ENCODE results near the gene AHCYL2. TPM values are rescaled to one million over a fixed set of nuclear protein-coding genes. Genes with fewer than 3 reads are reported as not detected.

The AHCYL2 gene
- total and polyA plus RNA-seq, 2 of the 8 experiments (the other 6 are each of a cell fraction or from before 2014, with no cell fraction given) = 20.7 to 25.4 TPM

DNA sequence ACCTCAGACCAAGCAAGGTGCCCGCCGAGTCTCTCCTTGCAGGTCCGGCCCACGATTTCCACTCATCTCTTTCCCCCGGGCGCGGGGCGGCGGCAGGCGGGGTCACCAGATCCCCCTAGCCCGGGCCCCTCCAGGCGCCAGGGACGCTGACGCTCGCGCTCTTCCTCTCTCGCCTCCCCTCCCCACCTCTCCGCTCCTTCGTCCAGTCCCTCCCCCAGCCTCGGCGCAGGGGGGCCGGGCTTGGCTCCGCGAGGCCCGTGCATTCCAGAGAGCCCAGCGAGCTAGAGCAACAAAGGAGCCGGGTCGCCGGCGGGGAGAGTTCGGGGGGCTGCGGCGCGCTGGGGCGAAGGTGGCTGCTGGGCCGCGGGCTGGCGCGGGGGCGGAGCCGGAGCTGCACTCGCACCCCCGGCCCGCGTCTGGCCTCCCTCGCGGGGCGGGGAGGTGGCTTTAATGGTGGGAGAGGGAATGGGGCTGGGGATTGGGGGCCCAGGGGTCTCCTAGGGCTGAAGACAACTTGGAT lies 36.4 kb upstream of the AHCYL2 start, which contains the start of gene SMO (continued):
- TF ChIP-seq, protein P1, sequence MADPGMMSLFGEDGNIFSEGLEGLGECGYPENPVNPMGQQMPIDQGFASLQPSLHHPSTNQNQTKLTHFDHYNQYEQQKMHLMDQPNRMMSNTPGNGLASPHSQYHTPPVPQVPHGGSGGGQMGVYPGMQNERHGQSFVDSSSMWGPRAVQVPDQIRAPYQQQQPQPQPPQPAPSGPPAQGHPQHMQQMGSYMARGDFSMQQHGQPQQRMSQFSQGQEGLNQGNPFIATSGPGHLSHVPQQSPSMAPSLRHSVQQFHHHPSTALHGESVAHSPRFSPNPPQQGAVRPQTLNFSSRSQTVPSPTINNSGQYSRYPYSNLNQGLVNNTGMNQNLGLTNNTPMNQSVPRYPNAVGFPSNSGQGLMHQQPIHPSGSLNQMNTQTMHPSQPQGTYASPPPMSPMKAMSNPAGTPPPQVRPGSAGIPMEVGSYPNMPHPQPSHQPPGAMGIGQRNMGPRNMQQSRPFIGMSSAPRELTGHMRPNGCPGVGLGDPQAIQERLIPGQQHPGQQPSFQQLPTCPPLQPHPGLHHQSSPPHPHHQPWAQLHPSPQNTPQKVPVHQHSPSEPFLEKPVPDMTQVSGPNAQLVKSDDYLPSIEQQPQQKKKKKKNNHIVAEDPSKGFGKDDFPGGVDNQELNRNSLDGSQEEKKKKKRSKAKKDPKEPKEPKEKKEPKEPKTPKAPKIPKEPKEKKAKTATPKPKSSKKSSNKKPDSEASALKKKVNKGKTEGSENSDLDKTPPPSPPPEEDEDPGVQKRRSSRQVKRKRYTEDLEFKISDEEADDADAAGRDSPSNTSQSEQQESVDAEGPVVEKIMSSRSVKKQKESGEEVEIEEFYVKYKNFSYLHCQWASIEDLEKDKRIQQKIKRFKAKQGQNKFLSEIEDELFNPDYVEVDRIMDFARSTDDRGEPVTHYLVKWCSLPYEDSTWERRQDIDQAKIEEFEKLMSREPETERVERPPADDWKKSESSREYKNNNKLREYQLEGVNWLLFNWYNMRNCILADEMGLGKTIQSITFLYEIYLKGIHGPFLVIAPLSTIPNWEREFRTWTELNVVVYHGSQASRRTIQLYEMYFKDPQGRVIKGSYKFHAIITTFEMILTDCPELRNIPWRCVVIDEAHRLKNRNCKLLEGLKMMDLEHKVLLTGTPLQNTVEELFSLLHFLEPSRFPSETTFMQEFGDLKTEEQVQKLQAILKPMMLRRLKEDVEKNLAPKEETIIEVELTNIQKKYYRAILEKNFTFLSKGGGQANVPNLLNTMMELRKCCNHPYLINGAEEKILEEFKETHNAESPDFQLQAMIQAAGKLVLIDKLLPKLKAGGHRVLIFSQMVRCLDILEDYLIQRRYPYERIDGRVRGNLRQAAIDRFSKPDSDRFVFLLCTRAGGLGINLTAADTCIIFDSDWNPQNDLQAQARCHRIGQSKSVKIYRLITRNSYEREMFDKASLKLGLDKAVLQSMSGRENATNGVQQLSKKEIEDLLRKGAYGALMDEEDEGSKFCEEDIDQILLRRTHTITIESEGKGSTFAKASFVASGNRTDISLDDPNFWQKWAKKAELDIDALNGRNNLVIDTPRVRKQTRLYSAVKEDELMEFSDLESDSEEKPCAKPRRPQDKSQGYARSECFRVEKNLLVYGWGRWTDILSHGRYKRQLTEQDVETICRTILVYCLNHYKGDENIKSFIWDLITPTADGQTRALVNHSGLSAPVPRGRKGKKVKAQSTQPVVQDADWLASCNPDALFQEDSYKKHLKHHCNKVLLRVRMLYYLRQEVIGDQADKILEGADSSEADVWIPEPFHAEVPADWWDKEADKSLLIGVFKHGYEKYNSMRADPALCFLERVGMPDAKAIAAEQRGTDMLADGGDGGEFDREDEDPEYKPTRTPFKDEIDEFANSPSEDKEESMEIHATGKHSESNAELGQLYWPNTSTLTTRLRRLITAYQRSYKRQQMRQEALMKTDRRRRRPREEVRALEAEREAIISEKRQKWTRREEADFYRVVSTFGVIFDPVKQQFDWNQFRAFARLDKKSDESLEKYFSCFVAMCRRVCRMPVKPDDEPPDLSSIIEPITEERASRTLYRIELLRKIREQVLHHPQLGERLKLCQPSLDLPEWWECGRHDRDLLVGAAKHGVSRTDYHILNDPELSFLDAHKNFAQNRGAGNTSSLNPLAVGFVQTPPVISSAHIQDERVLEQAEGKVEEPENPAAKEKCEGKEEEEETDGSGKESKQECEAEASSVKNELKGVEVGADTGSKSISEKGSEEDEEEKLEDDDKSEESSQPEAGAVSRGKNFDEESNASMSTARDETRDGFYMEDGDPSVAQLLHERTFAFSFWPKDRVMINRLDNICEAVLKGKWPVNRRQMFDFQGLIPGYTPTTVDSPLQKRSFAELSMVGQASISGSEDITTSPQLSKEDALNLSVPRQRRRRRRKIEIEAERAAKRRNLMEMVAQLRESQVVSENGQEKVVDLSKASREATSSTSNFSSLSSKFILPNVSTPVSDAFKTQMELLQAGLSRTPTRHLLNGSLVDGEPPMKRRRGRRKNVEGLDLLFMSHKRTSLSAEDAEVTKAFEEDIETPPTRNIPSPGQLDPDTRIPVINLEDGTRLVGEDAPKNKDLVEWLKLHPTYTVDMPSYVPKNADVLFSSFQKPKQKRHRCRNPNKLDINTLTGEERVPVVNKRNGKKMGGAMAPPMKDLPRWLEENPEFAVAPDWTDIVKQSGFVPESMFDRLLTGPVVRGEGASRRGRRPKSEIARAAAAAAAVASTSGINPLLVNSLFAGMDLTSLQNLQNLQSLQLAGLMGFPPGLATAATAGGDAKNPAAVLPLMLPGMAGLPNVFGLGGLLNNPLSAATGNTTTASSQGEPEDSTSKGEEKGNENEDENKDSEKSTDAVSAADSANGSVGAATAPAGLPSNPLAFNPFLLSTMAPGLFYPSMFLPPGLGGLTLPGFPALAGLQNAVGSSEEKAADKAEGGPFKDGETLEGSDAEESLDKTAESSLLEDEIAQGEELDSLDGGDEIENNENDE (IDR thresholded peaks at IDR 0.05; ENCODE audit: insufficient replicate concordance, low read length) = no peak
- TF ChIP-seq SIX5 (IDR thresholded peaks at IDR 0.05; ENCODE audit: low read depth, low read length) (no peak), PHF8 (conservative IDR thresholded peaks at IDR 0.05; ENCODE audit: low read depth, low read length) (peak; percentile 83), TAF7 (optimal IDR thresholded peaks at IDR 0.05; ENCODE audit: borderline replicate concordance, low read depth, low read length) (peak; percentile 86), MAFK (IDR thresholded peaks at IDR 0.05; ENCODE audit: low read depth, low read length) (no peak), POU5F1 (IDR thresholded peaks at IDR 0.05; ENCODE audit: low read depth, low read length) (no peak), NANOG (IDR thresholded peaks at IDR 0.05; ENCODE audit: insufficient read depth, low read depth, low read length, poor library complexity, severe bottlenecking) (no peak), GABPA (IDR thresholded peaks at IDR 0.05; ENCODE audit: borderline replicate concordance, insufficient read depth, low read length) (no peak), CEBPB (IDR thresholded peaks at IDR 0.05; ENCODE audit: low read depth, low read length) (no peak), CHD1 (IDR thresholded peaks at IDR 0.05; ENCODE audit: low read depth, low read length) (no peak)
- TF ChIP-seq, protein P2, sequence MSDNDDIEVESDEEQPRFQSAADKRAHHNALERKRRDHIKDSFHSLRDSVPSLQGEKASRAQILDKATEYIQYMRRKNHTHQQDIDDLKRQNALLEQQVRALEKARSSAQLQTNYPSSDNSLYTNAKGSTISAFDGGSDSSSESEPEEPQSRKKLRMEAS (IDR thresholded peaks at IDR 0.05) = peak; percentile 73
